Nephron (organoid): ENCODE results near the gene MAGEF1.
A peak's percentile ranks its signal among the peaks of the same experiment; 100 is the strongest.

Source experiments
- H3K27ac Mint-ChIP-seq, 3 experiments: 2 replicates each; pipeline ENCODE4 v1.8.0; 2020; ENCODE audit warnings: mixed read lengths in 3 of 3, mild to moderate bottlenecking in 2 of 3, moderate library complexity in 1 of 3
- H3K27me3 Mint-ChIP-seq: 2 replicates; pipeline ENCODE4 v1.8.0; 2021; ENCODE audit warnings: low read depth, mild to moderate bottlenecking, moderate library complexity, mixed read lengths
- H3K36me3 Mint-ChIP-seq: 2 replicates; pipeline ENCODE4 v1.8.0; 2020; ENCODE audit warnings: low read depth, mixed read lengths
- H3K4me1 Mint-ChIP-seq: 2 replicates; pipeline ENCODE4 v1.8.0; 2020; ENCODE audit warnings: mixed read lengths
- H3K4me3 Mint-ChIP-seq, 3 experiments: 2 replicates each; pipeline ENCODE4 v1.8.0; 2020; ENCODE audit warnings: mild to moderate bottlenecking in 3 of 3, mixed read lengths in 3 of 3, moderate library complexity in 2 of 3
- H3K9me3 Mint-ChIP-seq: 2 replicates; pipeline ENCODE4 v1.8.0; 2020; ENCODE audit warnings: mixed read lengths
- CTCF ChIP-seq, 3 experiments: fragments of 200-600 bp; sonication (generic); IDR thresholded peaks; one replicate each; pipeline ENCODE4 v1.5.0; 2021; ENCODE audit warnings: antibody characterized with exemption in 3 of 3; ENCODE audit not compliant: unreplicated experiment in 3 of 3

The MAGEF1 gene

GRCh38 chr3:184674626-184675025 lies 37.2 kb downstream of the MAGEF1 start:
- no peak overlapping the region for H3K4me3 Mint-ChIP-seq
- H3K4me1 Mint-ChIP-seq, result peaks cover 65% of the 10 kb centered on the region
- no peaks in the 10 kb centered on the region for H3K9me3 Mint-ChIP-seq
- no peaks in the 10 kb centered on the region for H3K36me3 Mint-ChIP-seq
- TF ChIP-seq CTCF (IDR thresholded peaks at IDR 0.05; ENCODE audit: unreplicated experiment in 3 of 3), result no peak
- H3K27ac Mint-ChIP-seq, result peak overlapping the region; percentile 61 to 98 (median 71)
- peaks cover 11% of the 10 kb centered on the region for H3K27me3 Mint-ChIP-seq

- no peaks in the 10 kb centered on the region for H3K9me3 Mint-ChIP-seq
- no peak for TF ChIP-seq CTCF (IDR thresholded peaks at IDR 0.05; ENCODE audit: unreplicated experiment in 3 of 3)
Measured at GRCh38 chr3:184672977-184673870, 38.6 kb downstream of the MAGEF1 start.

GRCh38 chr3:184672335-184672734 lies 39.5 kb downstream of the MAGEF1 start:
- peak overlapping the region; percentile 88 to 98 (median 96) for H3K27ac Mint-ChIP-seq
- H3K36me3 Mint-ChIP-seq, result no peaks in the 10 kb centered on the region
- H3K27me3 Mint-ChIP-seq, result peaks cover 14% of the 10 kb centered on the region
- H3K9me3 Mint-ChIP-seq, result no peaks in the 10 kb centered on the region
- no peak for TF ChIP-seq CTCF (IDR thresholded peaks at IDR 0.05; ENCODE audit: unreplicated experiment in 3 of 3)
- no peak overlapping the region for H3K4me3 Mint-ChIP-seq
- peaks cover 44% of the 10 kb centered on the region for H3K4me1 Mint-ChIP-seq

More at GRCh38 chr3:184672977-184673870, 38.6 kb downstream of the MAGEF1 start:
- Mint-ChIP-seq H3K4me3 (peak overlapping the region in 2 of 3 experiments; percentile 30 to 49), H3K27me3 (peaks cover 14% of the 10 kb centered on the region), H3K4me1 (peaks cover 52% of the 10 kb centered on the region), H3K27ac (peak overlapping the region; percentile 88 to 98 (median 96)), H3K36me3 (no peaks in the 10 kb centered on the region)

GRCh38 chr3:184670091-184670602 lies 41.7 kb downstream of the MAGEF1 start:
- TF ChIP-seq CTCF (IDR thresholded peaks at IDR 0.05; ENCODE audit: unreplicated experiment in 3 of 3), result no peak
- Mint-ChIP-seq H3K27ac (peak overlapping the region in 1 of 3 experiments; percentile 0), H3K4me3 (no peak overlapping the region), H3K9me3 (no peaks in the 10 kb centered on the region), H3K36me3 (no peaks in the 10 kb centered on the region), H3K4me1 (peaks cover 45% of the 10 kb centered on the region), H3K27me3 (peaks cover 18% of the 10 kb centered on the region)

- Mint-ChIP-seq H3K36me3 (no peaks in the 10 kb centered on the region), H3K9me3 (no peaks in the 10 kb centered on the region), H3K27me3 (peaks cover 18% of the 10 kb centered on the region), H3K4me1 (peaks cover 49% of the 10 kb centered on the region), H3K27ac (no peak overlapping the region), H3K4me3 (no peak overlapping the region)
- no peak for TF ChIP-seq CTCF (IDR thresholded peaks at IDR 0.05; ENCODE audit: unreplicated experiment in 3 of 3)
Measured at GRCh38 chr3:184669578-184669977, 42.3 kb downstream of the MAGEF1 start.
